Activated CD4-positive, alpha-beta memory T cell treated with anti-CD3 and anti-CD28 coated beads for 36 hours (primary cell): ENCODE results near the gene NECTIN2. TPM values are rescaled to one million over a fixed set of nuclear protein-coding genes. Genes with fewer than 3 reads are reported as not detected.
A peak's percentile ranks its signal among the peaks of the same experiment; 100 is the strongest.

Experiments used
- CTCF ChIA-PET: fragments of 350-600 bp; sonication (Branson Sonifier 250); formaldehyde crosslinking; loops from one replicate; lab custom pipeline; 2021; ENCODE audit warnings: antibody characterized with exemption, inconsistent platforms; lab: Charles Lee
- POLR2A ChIA-PET: fragments of 350-600 bp; sonication (Branson Sonifier 250); formaldehyde crosslinking; loops from one replicate; lab custom pipeline; 2021; ENCODE audit warnings: antibody characterized with exemption; lab: Charles Lee
- DNase-seq: peaks from one replicate; pipeline ENCODE4 v3.0.0-alpha.2; 2020
- H3K27ac Mint-ChIP-seq: one replicate; pipeline ENCODE4 v1.8.0; 2021; ENCODE audit warnings: mixed read lengths
- H3K27me3 Mint-ChIP-seq: one replicate; pipeline ENCODE4 v1.8.0; 2021; ENCODE audit warnings: mixed read lengths
- H3K36me3 Mint-ChIP-seq: one replicate; pipeline ENCODE4 v1.8.0; 2021; ENCODE audit warnings: mixed read lengths
- H3K4me1 Mint-ChIP-seq: one replicate; pipeline ENCODE4 v1.8.0; 2021; ENCODE audit warnings: low read depth, mixed read lengths
- H3K4me3 Mint-ChIP-seq: one replicate; pipeline ENCODE4 v1.8.0; 2021; ENCODE audit warnings: mild to moderate bottlenecking, mixed read lengths
- H3K9me3 Mint-ChIP-seq: one replicate; pipeline ENCODE4 v1.8.0; 2021; ENCODE audit warnings: mixed read lengths
- intact Hi-C: fragments of 100-400 bp; cut with micrococcal nuclease; formaldehyde crosslinking; loops from one replicate; pipeline ENCODE4 v1.15.1; 2023
- total RNA-seq, 2 experiments: library from RNA; stranded (reverse); gene quantifications; one replicate each; pipeline ENCODE4 v1.2.3, GENCODE V29; 2021

The NECTIN2 gene
- total RNA-seq, 2 experiments from 2014 or later, result 0.71 to 1.9 TPM

DNA sequence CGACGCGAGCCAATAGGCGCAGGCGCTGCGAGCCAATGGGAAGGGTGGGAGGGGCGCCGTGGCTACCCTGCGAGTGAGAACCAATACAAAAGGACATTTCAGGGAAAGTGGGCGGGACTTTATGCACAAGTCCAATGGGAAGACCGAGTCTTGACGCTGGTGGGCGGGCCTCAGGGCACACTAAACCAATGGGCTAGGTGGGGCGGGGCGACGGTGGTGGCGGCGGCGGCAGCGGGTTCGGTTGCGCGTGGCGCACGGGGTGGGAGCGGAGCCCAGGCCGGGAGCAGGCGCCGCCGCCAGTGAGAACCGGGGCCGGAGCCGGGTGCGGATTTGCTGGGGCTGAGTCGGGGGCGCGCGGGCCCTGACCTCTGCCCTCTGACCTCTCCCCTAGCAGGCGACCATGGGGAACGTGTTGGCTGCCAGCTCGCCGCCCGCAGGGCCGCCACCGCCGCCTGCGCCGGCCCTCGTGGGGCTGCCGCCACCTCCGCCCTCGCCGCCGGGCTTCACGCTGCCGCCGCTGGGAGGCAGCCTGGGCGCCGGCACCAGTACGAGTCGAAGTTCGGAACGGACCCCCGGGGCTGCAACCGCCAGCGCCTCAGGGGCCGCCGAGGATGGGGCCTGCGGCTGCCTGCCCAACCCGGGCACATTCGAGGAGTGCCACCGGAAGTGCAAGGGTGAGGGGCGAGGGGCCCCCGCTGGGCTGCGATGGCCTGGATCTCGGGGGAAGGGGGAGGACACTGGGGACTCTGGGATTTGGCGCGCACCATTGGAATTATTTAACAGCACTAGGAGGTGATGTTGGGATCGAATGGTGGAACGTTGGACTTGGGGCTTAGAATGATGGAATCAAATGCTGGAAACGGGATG lies 45.2 kb downstream of the NECTIN2 start, which contains the start of gene TOMM40:
TSS of gene TOMM40 (plus strand) at position 239 of the 867 bp plus-strand sequence. CDS start at position 401, 162 bp downstream.
- ChIA-PET CTCF (interaction anchor here (1.3 to 3.6 kb wide), 2 partner anchors 13 to 287 kb away, joined by 3 to 23 read pairs; partner anchors contain the start of genes APOE and BLOC1S3), POLR2A (interaction anchor here (0.6 to 1.3 kb wide), 3 partner anchors 14 to 731 kb away, joined by 3 to 6 read pairs (median 4); partner anchors contain the start of gene APOE)
- DNase-seq, result peak; percentile 37
- H3K27ac Mint-ChIP-seq, result peak within 1 kb of the TSS; percentile 97
- peak within 1 kb of the TSS; percentile 85 for H3K4me3 Mint-ChIP-seq
- peaks cover 39% of the 10 kb centered on the region for H3K36me3 Mint-ChIP-seq
- intact Hi-C loops, result loop anchor here (2.0 kb wide), 2 partner anchors 138 to 148 kb away; partner anchors contain the start of gene CLASRP
- peaks cover 28% of the 10 kb centered on the region for H3K4me1 Mint-ChIP-seq
- H3K9me3 Mint-ChIP-seq, result no peaks in the 10 kb centered on the region
- H3K27me3 Mint-ChIP-seq, result no peaks in the 10 kb centered on the region

DNA sequence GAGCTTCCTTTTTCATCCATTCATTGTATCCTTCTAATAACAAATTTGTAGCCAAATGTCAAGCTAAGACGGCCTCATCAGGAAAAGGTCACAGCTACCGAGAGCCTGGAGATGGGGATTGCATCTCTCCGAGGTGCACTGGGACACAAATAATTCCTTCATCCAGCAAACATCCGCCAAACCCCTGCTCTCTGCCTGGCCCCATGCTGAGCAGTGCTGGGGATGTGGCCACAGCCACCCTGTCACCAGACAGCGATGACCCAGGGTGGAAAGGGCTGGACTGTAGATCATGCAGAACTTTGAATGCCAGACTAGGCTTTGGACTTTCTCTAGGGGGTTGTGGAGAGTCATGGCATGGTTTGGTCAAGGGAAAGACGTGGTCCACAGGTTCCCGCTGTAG lies 46.8 kb downstream of the NECTIN2 start:
- no peak overlapping the region for H3K27ac Mint-ChIP-seq
- POLR2A ChIA-PET, result no interaction called here

DNA sequence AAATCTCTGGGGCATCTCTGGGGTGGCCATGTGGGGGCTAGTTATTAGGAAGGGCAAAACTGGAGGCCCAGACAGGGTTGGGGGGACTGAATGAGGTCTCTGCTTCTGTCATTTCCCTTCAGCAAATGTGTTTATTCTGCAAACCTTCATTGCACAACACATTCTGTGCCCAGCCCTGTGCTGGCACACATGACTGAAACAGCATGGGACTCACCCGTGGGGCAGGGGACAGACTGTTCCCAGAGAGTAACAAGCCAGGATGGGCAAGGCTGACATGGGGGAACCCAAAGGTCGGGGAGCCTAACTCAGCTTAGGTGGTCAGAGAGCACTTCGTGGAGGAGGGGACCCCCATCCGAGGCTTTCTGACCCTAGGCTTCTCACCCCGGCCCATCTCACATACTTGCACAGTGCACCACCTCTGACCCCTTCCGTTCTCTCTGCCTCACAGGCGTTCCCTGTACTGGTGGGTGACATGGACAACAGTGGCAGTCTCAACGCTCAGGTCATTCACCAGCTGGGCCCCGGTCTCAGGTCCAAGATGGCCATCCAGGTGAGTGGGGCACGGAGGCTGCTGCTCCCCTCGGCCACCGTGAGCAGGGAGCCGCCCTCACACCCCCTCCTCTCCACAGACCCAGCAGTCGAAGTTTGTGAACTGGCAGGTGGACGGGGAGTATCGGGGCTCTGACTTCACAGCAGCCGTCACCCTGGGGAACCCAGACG lies 47.4 kb downstream of the NECTIN2 start:
- CTCF ChIA-PET, result interaction anchor here (1.4 to 3.6 kb wide), 2 partner anchors 11 to 57 kb away, joined by 4 to 23 read pairs; partner anchors contain the start of gene APOE
- no peak overlapping the region for H3K27ac Mint-ChIP-seq
- intact Hi-C loops, result no loop called here
- H3K9me3 Mint-ChIP-seq, result no peaks in the 10 kb centered on the region
- H3K36me3 Mint-ChIP-seq, result peaks cover 50% of the 10 kb centered on the region
- no peaks in the 10 kb centered on the region for H3K27me3 Mint-ChIP-seq
- no peak for DNase-seq
- POLR2A ChIA-PET, result no interaction called here
- peak overlapping the region; percentile 84 for H3K4me3 Mint-ChIP-seq
- peaks cover 28% of the 10 kb centered on the region for H3K4me1 Mint-ChIP-seq

More for the DNA sequence above, 46.8 kb downstream of the NECTIN2 start:
- Mint-ChIP-seq H3K9me3 (no peaks in the 10 kb centered on the region), H3K4me1 (peaks cover 28% of the 10 kb centered on the region), H3K36me3 (peaks cover 46% of the 10 kb centered on the region), H3K4me3 (peak overlapping the region; percentile 84), H3K27me3 (no peaks in the 10 kb centered on the region)
- CTCF ChIA-PET, result interaction anchor here (1.3 to 3.6 kb wide), 3 partner anchors 12 to 167 kb away, joined by 4 to 23 read pairs (median 4); partner anchors contain the start of gene APOE
- no peak for DNase-seq
- intact Hi-C loops, result no loop called here

DNA sequence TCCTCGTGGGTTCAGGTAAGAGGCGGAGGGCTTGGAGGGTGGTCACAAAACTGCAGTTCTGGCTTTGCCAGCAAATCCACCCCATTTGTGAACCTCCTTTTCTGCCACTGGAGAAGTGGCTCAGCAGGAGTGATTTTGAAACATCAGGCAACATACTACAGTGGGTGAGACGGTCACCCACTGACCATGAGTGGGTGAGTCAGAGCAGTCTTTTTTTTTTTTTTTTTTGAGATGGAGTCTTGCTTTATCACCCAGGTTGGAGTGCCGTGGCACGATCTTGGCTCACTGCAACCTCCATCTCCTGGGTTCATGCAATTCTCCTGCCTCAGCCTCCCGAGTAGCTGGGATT lies 47.9 kb downstream of the NECTIN2 start:
- H3K36me3 Mint-ChIP-seq, result peaks cover 50% of the 10 kb centered on the region
- no peaks in the 10 kb centered on the region for H3K27me3 Mint-ChIP-seq
- intact Hi-C loops, result no loop called here
- no peaks in the 10 kb centered on the region for H3K9me3 Mint-ChIP-seq
- CTCF ChIA-PET, result interaction anchor here (1.5 to 2.6 kb wide), 2 partner anchors 11 to 58 kb away, joined by 4 to 11 read pairs; partner anchors contain the start of gene APOE
- no peak for DNase-seq
- H3K4me1 Mint-ChIP-seq, result peaks cover 27% of the 10 kb centered on the region
- no peak overlapping the region for H3K27ac Mint-ChIP-seq
- POLR2A ChIA-PET, result no interaction called here
- no peak overlapping the region for H3K4me3 Mint-ChIP-seq

DNA sequence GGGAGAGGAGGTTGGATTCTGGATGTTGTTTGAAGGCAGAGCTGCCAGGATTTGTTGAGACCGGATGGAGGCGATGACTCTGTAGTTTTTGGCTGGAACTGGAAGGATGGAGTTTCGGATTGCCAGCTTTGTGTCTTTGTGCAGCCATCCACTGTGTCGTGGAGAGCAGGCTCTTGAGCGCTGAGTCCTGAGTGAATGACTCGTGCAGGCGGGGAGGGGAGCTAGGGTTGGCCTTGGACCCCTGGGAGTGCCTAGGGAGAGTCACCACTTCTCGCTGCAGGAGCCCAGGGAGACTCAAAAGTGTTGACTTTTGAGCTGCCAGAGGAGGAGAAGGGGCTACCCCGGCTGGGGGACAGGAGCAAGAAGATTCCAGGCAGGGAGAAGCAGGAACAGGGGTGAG lies 48.8 kb downstream of the NECTIN2 start:
- H3K4me1 Mint-ChIP-seq, result peaks cover 26% of the 10 kb centered on the region
- H3K27me3 Mint-ChIP-seq, result no peaks in the 10 kb centered on the region
- H3K36me3 Mint-ChIP-seq, result peaks cover 52% of the 10 kb centered on the region
- ChIA-PET POLR2A (no interaction called here), CTCF (interaction anchor here (1.5 to 2.6 kb wide), 2 partner anchors 10 to 58 kb away, joined by 4 to 11 read pairs; partner anchors contain the start of gene APOE)
- intact Hi-C loops, result no loop called here
- DNase-seq, result no peak
- H3K9me3 Mint-ChIP-seq, result no peaks in the 10 kb centered on the region
- no peak overlapping the region for H3K4me3 Mint-ChIP-seq
- H3K27ac Mint-ChIP-seq, result no peak overlapping the region

DNA sequence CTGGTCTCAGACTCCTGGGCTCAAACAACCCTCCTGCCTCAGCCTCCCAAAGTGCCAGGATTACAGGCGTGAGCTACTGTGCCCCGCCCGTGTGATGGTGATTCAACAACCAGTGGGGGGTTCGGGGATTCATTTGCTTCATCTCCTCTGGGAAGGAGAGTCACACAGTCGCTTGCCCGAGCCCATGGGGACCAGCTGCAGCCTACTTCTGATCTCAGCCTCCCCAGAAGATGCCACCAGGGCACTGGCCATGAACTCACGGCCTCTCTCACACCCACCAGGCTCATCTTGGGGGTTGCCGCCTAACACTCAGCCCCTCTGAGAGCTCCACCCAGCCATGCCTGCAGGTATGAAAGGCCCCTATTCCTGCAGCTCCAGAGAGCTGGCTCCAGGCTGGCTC lies 51.7 kb downstream of the NECTIN2 start:
- peaks cover 9% of the 10 kb centered on the region for H3K4me1 Mint-ChIP-seq
- no peak overlapping the region for H3K27ac Mint-ChIP-seq
- intact Hi-C loops, result no loop called here
- no peak for DNase-seq
- H3K9me3 Mint-ChIP-seq, result no peaks in the 10 kb centered on the region
- H3K27me3 Mint-ChIP-seq, result no peaks in the 10 kb centered on the region
- peaks cover 47% of the 10 kb centered on the region for H3K36me3 Mint-ChIP-seq
- H3K4me3 Mint-ChIP-seq, result no peak overlapping the region
- POLR2A ChIA-PET, result no interaction called here
- CTCF ChIA-PET, result no interaction called here

DNA sequence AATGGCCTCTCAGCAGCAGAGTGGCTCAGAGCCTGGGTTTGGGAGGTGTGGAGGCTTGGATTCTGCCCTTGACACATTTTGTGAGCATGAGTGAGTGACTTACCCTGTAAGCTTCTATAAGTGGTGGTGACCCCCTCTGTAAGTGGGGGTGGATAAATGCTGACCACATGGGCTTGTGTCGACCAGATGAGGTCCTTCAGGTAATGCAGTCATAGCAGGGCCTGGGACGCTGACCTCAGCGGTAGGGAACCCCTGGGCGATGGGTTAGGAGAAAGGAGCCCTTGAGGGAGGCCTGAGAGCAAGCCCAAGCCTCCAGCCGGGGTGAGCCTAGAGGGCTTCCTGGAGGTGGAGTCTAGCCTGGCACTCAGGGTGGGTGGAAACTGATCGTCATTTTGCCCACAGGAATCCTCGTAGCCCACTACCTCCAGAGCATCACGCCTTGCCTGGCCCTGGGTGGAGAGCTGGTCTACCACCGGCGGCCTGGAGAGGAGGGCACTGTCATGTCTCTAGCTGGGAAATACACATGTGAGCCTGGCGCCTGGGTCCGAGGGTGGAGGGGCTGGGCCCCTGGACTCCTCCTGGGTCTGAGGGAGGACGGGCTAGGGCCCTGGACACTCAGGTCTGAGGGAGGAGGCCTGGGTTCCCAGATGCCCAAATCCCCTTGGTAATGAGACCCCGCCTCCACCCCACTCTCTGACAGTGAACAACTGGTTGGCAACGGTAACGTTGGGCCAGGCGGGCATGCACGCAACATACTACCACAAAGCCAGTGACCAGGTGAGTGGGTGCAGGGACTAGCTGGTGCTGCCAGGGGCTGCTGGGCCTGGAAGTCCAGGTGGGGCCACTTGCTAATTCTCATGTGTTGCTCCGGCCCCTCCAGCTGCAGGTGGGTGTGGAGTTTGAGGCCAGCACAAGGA lies 54.5 kb downstream of the NECTIN2 start:
- Mint-ChIP-seq H3K27me3 (no peaks in the 10 kb centered on the region), H3K9me3 (no peaks in the 10 kb centered on the region), H3K36me3 (peaks cover 33% of the 10 kb centered on the region), H3K27ac (no peak overlapping the region), H3K4me1 (peaks cover 1% of the 10 kb centered on the region), H3K4me3 (no peak overlapping the region)
- intact Hi-C loops, result no loop called here
- CTCF ChIA-PET, result no interaction called here
- POLR2A ChIA-PET, result no interaction called here
- DNase-seq, result no peak

DNA sequence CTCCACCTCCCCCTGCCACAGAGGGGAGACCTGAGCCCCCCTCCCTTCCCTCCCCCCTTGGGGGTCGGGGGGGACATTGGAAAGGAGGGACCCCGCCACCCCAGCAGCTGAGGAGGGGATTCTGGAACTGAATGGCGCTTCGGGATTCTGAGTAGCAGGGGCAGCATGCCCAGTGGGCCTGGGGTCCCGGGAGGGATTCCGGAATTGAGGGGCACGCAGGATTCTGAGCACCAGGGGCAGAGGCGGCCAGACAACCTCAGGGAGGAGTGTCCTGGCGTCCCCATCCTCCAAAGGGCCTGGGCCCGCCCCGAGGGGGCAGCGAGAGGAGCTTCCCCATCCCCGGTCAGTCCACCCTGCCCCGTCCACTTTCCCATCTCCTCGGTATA lies 57.1 kb downstream of the NECTIN2 start:
- H3K27me3 Mint-ChIP-seq, result peaks cover 18% of the 10 kb centered on the region
- no peak overlapping the region for H3K4me3 Mint-ChIP-seq
- DNase-seq, result no peak
- POLR2A ChIA-PET, result no interaction called here
- intact Hi-C loops, result loop anchor here (1.0 kb wide), 1 partner anchor 48 kb away; no protein-coding TSS in a partner anchor
- H3K9me3 Mint-ChIP-seq, result no peaks in the 10 kb centered on the region
- CTCF ChIA-PET, result interaction anchor here (1.0 to 4.6 kb wide), 5 partner anchors 10 to 57 kb away, joined by 3 to 23 read pairs (median 11); partner anchors contain the start of gene TOMM40
- H3K4me1 Mint-ChIP-seq, result peaks cover 6% of the 10 kb centered on the region
- H3K27ac Mint-ChIP-seq, result no peak overlapping the region
- H3K36me3 Mint-ChIP-seq, result peaks cover 17% of the 10 kb centered on the region

DNA sequence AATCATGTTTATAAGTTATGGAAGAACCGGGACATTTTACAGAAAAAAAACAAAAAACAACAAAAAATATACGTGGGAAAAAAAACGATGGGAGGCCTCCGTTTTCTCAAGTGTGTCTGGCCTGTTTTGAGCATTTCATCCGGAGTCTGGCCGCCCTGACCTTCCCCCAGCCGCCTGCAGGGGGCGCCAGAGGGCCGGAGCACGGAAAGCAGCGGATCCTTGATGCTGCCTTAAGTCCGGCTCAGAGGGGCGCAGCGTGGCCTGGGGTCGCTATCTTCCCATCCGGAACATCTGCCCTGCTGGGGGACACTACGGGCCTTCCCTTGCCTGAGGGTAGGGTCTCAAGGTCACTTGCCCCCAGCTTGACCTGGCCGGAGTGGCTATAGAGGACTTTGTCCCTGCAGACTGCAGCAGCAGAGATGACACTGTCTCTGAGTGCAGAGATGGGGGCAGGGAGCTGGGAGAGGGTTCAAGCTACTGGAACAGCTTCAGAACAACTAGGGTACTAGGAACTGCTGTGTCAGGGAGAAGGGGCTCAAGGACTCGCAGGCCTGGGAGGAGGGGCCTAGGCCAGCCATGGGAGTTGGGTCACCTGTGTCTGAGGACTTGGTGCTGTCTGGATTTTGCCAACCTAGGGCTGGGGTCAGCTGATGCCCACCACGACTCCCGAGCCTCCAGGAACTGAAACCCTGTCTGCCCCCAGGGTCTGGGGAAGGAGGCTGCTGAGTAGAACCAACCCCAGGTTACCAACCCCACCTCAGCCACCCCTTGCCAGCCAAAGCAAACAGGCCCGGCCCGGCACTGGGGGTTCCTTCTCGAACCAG lies 57.7 kb downstream of the NECTIN2 start:
- H3K9me3 Mint-ChIP-seq, result no peaks in the 10 kb centered on the region
- intact Hi-C loops, result loop anchor here (1.0 kb wide), 1 partner anchor 47 kb away; no protein-coding TSS in a partner anchor
- ChIA-PET POLR2A (interaction anchor here (1.7 kb wide), 1 partner anchor 11 kb away, joined by 5 read pairs; the partner anchor contains the start of gene APOC1), CTCF (interaction anchor here (0.6 to 4.6 kb wide), 7 partner anchors 8 to 57 kb away, joined by 3 to 23 read pairs (median 11); partner anchors contain the start of gene TOMM40)
- peak; percentile 82 for DNase-seq
- peaks cover 6% of the 10 kb centered on the region for H3K4me1 Mint-ChIP-seq
- H3K27ac Mint-ChIP-seq, result no peak overlapping the region
- no peak overlapping the region for H3K4me3 Mint-ChIP-seq
- H3K27me3 Mint-ChIP-seq, result peaks cover 18% of the 10 kb centered on the region
- H3K36me3 Mint-ChIP-seq, result peaks cover 17% of the 10 kb centered on the region

DNA sequence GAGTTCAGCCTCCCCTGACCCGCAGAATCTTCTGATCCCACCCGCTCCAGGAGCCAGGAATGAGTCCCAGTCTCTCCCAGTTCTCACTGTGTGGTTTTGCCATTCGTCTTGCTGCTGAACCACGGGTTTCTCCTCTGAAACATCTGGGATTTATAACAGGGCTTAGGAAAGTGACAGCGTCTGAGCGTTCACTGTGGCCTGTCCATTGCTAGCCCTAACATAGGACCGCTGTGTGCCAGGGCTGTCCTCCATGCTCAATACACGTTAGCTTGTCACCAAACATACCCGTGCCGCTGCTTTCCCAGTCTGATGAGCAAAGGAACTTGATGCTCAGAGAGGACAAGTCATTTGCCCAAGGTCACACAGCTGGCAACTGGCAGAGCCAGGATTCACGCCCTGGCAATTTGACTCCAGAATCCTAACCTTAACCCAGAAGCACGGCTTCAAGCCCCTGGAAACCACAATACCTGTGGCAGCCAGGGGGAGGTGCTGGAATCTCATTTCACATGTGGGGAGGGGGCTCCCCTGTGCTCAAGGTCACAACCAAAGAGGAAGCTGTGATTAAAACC lies 58.4 kb downstream of the NECTIN2 start:
- ChIA-PET CTCF (interaction anchor here (0.6 to 4.6 kb wide), 8 partner anchors 8 to 155 kb away, joined by 3 to 23 read pairs (median 7); partner anchors contain the start of gene TOMM40), POLR2A (interaction anchor here (1.7 kb wide), 1 partner anchor 10 kb away, joined by 5 read pairs; the partner anchor contains the start of gene APOC1)
- peaks cover 18% of the 10 kb centered on the region for H3K27me3 Mint-ChIP-seq
- no peak overlapping the region for H3K27ac Mint-ChIP-seq
- peaks cover 17% of the 10 kb centered on the region for H3K36me3 Mint-ChIP-seq
- H3K9me3 Mint-ChIP-seq, result no peaks in the 10 kb centered on the region
- intact Hi-C loops, result no loop called here
- H3K4me1 Mint-ChIP-seq, result peaks cover 6% of the 10 kb centered on the region
- H3K4me3 Mint-ChIP-seq, result no peak overlapping the region
- no peak for DNase-seq
